NCI-H345 treated with DMSO at 0.1 percent for 48 hours (cell line): ENCODE results near the gene C14orf93.
A peak's percentile ranks its signal among the peaks of the same experiment; 100 is the strongest.

ENCODE experiments used
- DNase-seq: peaks from one replicate; lab custom pipeline; 2025; ENCODE audit not compliant: unreplicated experiment; lab: John Stamatoyannopoulos, UW

Gene C14orf93, protein sequence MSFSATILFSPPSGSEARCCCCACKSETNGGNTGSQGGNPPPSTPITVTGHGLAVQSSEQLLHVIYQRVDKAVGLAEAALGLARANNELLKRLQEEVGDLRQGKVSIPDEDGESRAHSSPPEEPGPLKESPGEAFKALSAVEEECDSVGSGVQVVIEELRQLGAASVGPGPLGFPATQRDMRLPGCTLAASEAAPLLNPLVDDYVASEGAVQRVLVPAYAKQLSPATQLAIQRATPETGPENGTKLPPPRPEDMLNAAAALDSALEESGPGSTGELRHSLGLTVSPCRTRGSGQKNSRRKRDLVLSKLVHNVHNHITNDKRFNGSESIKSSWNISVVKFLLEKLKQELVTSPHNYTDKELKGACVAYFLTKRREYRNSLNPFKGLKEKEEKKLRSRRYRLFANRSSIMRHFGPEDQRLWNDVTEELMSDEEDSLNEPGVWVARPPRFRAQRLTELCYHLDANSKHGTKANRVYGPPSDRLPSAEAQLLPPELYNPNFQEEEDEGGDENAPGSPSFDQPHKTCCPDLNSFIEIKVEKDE

DNA sequence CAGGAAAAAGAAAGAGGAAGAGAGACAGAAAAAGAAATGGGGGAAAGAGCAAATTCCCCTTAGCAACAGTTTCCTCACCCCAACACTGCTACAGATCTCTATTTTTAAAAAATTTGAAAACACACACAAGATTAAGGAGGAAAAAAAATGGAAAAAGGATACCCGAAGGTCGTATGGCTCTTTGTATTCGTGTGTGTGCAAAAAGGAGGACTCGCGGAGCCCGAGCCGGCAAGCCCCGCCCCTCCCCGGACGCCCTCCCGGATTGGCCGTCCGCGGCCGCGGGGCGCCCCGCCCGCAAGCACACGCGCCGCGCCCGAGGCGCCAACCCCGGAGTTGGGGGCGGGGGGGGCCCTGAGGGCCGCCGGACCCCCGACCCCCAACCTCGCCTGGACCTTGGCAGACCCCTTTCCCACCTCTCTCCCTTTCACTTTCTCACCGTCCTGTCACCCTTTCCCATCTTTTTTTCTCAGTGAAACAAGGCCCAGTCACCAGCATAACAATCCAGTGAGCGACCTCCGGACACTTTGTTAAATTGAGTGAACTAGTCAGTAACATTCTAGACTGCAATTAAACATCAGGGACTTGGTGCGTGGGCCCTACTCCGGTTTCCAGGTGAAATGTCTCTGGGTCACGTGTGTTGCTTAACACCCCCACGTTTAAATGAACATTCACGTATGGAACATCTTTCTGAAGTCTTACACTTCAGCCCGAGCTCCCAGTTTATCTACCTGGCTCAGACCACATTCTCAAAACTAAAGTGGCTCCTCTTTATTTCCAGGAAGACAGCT, at the start of gene C14orf93:
TSS of gene C14orf93 (minus strand) at position 205 of the 788 bp plus-strand sequence. CDS start 11,120 bp downstream, outside the sequence.
- peak; percentile 54 for DNase-seq

DNA sequence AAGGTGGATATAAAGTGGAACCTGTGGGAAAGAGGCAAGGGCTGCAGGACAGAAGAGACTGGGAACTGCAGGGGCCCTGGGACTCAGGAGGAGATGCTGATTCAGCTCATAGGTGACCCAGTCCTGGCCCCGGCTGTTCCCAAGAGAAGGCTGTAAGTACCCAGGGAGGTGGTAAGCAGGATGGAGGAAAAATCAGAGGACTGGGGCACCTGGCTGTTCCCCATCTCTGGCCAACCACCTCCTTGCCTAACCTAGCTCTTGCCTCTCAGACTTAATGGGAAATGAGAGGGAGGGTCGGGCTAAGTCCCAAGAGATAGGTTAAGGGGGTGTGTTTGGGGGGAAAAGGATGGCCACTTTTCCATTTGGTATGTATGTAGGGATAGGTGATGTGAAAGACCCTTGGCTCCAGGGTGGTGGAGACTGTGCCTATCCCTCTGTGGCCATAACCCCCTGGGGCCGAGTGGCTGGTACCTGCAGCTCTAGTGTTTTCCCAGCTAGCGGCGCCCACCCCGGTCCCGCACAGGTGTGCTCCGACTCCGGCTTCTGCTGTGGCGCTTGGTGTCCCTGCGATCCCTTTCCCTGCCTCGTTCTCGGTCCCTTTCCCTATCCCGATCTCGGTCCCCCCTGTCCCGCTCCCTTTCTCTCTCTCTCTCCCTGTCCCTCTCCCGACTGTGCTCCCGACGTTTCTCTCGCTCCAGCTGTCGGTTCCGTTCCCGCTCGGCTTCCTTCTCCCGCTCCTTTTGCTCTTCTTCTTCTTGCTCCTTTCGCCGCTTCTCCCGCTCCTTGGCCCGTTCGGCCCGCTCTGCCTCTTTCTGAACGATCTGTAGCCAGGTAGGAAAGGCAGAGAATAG, 48.9 kb upstream of the C14orf93 start:
- no peak for DNase-seq

DNA sequence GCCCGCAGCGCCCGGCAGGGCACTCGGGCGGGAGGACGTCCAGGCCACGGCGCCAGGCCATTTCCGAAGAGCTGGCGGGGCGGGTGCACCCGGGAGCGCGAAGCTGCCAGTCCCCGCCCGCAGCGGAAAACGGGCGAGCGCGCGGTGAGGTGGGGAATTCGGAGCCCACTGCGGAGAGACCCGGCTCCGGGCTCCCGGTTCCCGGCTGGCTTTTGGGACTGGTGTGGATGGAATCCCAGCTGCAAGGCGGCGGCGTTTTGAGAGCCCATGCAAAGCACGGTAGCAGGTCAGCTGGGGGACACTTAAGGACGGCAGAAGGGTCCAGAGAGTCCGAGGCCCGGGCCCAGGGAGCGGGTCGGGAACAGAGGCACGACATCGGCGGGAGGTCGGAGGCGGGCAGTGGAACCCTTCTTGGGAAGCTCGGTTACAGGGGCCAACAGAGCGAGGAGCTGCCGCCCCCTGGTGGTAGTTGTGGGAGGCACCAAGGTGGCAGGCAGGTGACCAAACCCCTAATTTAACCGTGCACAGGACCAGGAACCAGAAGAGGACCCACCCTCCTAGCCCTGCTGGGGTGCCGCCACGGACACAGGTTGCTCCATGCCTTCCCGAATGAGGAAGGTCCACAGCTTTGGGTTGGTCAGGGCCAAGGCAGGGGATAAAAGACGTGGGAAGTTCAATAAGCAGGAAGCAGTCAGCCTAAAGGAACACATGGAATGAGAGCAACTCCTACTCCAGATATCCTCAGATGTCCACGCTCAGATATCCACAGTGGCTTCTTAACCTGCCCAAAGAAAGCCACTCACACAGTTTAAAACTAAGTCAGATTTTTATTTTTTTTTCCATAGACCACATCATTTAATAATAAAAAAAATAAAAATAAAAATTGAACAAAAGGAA, 48.1 kb upstream of the C14orf93 start:
- no peak for DNase-seq

DNA sequence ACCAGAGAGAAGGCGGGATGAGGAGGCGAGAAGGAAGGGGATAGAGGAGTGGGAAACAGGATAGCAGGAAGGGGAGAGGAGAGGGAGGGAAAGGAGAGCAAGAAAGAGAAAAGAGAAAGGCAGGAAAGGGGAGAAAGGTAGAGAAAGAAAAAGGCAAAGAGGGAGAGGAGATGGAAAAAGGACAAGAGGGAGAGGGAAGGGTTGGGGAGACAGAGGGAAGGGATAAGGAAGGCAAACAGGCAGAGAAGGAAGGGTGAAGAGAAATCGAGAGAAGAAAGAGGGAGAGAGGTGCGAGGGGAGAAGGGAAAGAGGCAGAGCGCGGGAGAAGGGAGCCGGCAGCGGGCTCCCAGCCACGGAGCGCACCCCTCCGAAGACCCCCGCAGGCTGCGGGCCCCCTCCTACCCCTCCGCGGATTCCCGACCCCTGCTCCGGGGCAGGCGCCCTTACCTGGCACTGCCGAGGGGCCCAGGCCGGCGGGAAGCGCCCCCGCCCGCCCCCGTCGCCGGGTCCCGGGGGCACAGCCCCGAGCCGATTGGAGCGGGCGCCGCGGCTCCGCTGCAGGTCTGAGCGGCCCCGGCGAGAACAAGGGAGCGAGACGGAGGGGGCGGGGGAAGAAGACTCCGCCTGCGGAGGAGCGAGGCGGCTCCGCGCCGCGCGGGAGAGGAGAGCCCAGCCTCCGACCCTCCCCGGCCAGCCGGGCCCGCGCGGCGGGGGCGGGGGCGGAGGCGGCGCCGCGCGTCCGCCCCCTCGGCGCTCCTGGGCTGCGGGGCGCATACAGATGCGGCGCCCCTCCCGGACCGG, 47.2 kb upstream of the C14orf93 start, which contains the start of gene CDH24:
TSS of gene CDH24 (minus strand) at position 565 of the 801 bp plus-strand sequence. CDS start 1,787 bp downstream, outside the sequence.
- no peak for DNase-seq

DNA sequence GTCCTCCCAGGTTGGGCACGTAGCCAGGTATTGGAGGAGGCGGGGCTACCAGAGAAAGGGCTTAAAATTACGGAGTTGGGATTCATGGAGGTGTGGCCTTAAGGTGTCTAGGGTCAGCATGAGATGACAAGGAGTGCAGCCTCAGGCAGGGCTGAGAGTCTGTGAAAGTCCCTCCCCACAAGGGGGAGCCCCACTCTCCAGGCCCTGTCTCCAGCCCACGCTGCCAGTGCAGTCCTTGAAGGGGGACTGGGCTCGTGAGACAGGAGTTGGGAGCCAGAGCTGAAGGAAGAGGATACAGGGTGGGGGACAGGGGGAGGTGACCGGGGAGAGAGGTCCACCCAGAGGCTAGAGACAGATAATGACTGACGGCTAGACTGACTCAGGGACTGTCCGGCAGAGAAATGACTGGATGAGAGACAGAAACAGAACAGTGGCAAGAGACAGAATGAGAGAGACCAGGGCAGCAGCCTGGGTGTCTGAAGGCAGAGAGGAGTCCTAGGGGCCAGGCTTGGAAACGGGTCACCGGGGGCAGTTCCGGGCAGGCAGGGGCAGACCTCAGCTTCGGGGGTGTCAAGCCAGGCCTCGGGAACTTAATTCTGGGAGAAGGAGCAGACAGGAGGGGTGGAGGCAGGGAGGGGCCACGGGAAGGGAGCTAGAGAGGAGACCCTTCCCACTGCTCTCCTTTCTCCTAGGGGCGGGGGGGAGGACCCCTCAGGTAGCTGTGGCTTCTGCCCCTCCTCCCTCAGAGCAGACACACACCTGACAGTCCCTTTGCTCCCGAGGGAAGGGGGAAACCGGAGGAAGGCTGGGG, 46.4 kb upstream of the C14orf93 start:
- DNase-seq: no peak

DNA sequence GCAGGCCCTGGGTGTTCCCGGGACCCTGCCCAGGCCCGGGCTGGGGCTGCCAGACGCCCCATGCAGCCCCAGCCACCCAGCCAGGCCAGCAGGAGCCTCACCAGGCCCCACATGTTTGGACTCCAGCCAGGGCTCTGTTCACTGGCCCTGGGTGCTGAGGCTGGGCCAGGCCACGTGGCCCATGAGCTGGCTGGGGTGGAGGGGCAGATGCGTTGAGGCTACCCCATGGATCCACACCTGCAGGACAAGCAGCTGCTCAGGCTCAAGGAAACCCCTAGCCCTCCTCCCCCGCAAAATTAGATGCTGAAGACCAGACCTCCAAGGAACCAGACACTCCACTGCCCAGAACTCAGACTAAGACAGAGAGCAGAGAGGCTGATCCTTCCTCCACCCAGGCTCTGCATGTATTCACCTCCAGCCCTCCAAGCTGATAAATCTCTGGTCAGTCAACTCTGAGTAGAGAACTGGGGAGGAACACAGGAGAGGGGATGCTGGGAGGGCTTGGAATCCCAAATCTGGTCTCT, 45.7 kb upstream of the C14orf93 start:
- no peak for DNase-seq

DNA sequence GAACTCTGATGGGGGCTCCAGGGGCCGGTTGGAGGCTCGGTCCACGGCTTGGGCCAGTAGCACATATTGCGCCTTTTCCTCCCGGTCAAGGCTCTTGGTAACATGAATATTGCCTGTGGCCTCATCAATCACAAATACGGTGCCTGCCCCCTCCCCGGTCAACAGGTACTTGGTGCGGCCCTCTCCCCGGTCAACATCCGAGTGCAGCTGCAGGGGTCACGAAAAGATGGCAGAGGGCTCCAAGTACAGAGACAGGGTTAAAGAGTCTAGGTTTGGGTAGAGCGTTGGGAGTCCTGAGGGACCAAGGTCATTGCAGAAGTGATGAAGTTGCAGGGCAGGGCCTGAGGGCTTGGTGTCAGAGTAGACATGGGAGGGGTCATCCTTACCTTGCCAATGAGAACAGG, 45.2 kb upstream of the C14orf93 start:
- DNase-seq: no peak

DNA sequence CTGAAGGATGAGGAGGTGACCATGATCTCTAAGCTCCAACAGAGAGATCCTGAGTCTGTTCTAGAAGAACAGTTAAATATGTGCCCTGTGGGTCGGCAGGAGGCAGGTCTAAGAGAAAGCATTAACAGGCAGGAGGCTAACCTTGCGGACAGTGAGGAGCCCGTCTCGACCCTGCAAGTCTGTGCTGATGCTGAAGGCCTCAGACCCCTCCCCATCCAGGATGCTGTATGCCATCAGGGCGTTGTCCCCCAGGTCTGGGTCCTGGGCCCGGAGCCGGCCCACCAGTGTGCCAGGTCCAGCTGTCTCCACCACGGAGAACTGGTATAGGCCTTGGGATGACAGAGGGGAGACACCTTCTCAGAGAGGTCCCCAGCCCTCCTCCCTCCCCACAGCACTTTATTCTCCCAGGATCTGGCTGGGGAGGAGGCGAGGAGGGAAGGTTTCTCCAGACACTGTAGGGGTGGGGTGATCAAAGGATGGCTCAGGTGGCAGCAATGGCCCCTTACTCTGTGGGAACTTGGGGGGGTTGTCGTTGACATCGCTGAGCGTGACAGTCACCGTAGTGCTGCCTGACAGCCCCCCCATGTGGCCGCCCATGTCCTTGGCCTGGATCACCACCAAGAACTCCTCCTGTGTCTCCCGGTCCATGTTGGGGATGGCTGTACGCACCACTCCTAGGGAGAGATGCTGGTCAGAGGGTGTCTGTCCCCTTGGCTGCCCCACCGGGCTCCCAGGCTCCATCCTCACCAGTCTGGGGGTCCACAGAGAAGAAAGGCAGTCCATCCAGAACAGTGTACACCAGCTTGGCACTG, 44.3 kb upstream of the C14orf93 start:
- no peak for DNase-seq

DNA sequence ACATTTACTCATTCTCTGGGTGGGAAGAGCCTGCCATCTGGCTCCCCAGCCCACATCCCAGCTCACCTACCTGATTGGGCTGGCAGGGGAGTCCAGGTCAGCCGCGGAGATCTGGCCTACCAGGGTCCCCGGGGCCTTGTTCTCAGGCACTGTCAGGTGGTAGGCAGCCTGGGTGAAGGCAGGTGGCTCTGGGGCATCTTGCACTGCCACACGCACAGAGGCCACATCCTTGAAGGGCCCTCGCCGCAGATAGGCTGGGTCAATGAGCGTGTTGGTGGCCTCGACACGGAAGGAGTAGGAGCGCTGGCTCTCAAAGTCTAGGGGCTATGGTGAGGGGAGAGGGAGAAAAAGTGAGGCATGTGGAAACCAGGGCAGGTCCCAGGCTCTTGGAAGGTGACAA, 43.5 kb upstream of the C14orf93 start:
- DNase-seq: no peak

DNA sequence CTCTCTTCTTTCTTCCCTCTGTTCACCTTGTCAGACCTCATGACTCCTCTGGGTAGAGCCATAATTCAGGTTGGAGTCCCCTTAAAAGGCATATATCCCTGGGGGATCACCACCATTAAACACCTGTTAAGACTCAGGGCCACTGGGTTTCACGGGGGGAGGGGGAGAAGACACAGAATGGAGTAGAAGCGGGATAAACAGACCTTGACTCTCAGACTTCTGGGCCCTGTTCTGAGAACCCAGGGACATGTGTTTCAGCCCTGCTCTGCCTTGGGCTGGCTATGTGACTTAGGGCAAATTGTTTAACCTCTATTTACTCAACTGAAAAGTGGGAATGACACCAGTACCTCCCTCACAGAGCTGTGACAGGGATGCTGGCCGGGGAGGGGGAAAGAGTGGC, 42.7 kb upstream of the C14orf93 start:
- no peak for DNase-seq

DNA sequence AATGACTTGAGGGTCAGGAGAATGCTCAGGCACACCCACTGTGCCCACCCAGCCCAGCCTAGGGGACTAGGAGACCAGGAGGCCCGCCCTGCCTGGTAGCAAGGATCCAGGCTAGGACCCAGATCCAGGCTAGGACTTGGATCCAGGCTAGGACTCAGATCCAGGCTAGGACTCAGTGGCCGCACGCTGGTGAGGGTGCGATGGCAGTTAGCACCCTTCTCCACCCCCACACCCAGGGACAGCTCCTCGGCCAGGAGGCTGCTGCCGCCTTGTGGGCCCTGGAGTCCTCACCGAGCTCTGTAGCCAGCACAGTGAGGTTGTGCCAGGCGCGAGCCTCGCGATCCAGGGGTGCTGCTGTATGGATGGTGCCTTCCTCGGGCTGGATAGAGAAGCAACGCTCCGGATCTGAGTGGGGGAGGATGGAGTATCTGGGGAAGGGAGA, 42.3 kb upstream of the C14orf93 start:
- DNase-seq: no peak

DNA sequence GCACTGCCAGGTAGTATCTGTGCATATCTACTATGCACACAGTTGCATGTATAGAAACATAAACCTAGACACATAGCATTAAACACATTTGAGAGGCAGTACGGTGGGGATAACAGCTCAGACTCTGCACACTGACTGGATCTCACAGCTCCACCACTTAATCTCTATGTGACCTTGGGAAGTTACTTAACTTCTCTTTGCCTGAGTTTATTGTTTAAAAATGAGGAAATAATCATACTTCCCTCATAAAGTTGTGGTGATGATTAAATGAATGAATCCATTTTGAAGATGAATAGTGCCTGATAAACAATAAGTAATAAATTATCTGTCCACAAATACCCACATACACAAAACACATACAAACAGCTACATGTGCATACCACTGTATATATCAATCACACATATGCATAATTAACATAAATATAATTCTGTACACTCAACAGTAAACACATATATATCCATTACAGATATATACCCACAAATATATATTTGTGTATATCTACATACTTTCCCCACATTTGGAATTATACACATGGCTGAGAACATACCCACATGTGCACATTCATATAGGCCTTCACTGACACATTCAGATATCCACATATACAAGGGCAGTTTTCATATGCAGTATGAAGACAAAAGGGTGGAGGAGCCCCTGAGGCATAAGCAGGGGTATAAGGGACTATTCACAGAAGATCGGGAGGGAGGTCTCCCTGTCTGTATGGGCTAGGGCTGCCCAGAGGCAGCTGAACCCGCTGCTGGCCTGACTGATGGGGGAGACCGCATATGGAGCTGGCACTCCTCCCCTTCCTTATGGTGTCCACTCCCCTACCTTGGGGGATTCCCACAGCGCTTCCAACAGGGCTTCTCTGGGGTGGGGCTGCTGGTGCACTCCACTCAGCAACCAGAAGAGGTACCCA, 41.5 kb upstream of the C14orf93 start:
- no peak for DNase-seq

DNA sequence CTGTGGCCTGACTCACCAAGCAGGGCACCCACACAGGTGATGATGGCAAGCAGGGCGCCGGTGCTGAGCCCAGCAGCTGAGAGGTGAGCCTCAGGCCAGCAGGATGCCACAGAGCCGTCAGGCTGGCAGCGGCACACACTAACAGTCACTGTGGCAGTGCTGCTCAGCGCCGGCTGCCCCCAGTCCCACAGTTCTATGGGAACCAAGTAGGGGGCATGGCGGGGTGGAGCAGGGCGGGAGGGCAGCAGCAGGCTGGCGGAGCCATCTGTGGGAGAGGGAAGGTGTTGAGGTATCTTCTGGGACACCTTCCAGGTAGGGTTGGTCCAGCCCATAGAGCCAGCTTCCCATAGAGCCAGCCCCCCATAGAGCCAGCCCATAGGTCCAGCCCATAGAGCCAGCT, 39.1 kb upstream of the C14orf93 start:
- DNase-seq: no peak

DNA sequence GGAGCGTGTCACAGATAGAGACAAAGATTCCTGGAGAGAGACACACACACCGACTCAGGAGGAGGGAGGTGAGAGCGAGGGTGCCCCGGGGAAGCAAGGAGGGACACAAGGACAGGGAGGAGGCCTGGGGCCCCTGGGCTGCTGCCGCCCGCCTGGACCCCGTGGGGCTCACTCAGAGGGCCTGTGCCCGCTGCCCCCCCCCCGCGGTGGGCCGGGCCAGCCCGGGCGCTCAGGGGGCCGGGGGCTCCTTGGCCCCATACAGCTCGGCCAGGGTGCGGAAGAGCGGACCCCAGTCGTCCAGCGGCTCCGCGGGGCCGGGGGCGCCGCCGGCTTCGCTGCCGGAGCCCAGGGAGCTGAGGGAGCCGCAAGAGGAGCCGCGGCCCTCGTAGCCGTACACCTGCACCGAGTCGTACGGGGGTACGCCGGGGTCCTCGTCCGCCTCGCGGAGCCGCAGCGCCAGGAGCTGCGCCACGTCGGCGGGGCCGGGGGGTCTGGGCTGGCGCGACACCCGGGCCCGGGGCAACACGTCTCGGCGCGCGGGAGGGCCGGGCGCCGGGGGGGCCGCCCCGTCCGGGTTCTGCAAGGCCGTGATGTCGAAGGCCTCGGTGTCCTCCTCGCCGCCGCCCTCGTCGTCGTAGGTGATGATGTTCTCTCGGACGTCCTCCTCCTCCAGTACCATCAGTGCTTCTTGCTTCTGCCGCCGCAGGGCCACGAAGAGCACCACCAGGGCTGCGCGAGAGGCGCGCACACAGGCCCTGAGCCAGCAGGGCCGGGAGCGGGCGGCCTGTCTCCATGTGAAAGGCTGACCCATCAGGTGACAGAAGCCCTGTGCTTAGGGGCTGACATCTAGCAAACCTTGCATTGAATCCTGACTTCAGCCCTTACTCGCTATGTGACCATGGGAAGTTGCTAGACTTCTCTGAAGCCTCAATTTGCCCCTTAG, 38.1 kb upstream of the C14orf93 start:
- DNase-seq: no peak

DNA sequence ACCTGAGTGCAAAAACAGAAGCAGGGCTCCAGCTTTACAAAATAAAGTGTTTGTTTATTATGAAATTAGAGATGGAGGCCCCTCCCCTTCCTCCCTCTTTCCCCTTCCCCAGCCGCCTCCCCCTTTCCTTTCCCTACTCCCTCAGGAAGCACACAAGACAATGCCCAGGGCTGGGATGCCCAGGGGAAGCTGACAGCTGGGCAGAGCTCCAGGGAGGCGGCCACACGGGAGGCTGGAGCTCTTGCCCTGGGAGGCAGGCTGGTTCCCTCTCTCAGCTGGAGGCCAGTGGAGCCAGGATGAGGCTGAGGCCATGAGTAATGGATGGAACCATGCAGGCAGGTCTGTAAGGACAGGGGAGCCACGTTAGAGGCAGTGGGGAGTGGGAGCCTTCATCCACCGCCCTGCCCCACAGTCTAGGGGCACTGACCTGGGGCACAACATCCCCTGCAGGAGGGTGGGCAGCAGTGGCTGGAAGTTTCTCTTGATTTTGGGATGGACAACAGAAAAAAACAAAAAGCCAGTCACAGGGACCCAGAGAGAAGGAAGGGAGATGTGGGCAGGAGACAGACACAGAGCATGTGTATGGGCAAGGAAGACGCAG, 37.2 kb upstream of the C14orf93 start:
- no peak for DNase-seq
